ENCODE data around the gene ZNF664.

ZNF664 gene

DNA sequence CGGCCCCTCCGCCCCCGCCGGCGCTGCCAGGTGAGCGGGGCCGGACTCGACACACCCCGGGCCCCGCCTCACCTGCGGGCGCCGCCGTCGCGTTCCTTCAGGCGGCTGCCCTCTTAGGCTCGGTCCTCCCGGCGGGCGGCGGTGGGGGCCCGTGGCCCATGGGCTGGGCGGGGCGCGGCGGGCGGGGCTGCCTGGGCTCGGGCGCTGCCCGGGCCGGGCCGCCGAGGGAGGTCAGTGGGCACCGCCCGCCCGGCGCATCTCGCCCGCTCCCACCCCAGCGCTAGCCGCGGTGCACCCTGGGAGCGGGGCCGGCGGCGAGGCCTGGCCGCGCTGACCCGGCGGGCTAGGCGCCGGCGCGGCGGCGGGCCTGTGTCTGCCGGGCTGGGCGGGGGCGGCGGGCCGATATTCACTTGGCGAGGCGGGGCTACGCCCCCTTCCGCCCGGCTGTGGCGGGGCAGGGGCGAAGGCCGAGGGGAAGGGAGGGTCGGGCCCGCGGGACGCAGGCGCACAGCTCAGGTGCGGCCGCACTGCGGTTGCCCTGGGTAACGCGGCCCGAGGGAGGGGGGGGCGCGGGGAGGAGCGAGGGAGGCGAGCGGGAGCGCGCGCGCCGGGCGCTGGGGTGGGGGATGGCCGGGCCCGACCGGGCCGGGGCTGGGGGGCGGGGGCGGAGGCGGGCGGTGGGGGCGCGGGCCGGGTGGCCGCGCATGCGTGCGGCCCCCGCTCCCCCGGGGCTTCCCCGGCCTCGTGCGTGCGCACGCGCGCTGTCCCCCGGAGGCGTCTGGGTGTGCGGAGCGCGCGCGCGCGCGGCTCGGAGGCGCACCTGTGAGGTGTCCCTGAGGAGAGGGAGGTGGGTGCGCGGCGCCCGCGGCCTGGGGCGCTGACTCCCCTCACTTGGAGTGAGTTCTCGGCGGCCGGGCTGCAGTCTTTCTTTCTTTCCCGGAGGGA is at the start of gene ZNF664, which contains the start of gene CCDC92:
Gene ZNF664 (plus strand): TSS at position 759 of the 945 bp plus-strand sequence. CDS start 38,930 bp downstream, outside the sequence.
Gene CCDC92 (minus strand): TSS at position 375 of the 945 bp plus-strand sequence. CDS start 28,526 bp downstream, outside the sequence.
- DNase-seq, result peak; percentile 96

DNA sequence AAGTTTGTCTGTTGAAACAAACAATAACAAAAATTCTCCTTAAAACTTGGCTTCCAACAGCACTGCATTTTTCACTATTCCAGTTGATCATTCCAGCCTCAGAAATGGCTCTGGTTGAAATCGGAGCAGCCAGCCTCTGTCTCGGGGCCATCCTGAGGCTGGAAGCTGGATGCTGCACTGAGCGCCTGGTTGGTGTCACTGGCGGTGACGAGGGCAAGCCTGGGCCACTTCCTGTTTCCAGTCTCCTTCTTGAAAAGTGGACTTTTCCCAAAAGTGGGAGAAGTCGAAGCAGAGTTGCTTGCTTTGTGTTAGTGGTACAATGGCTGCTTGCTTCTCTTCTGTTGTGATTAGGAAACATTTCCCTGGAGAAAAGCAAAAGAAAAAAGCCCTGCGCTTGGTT is 49.1 kb upstream of the ZNF664 start:
- DNase-seq, result no peak

DNA sequence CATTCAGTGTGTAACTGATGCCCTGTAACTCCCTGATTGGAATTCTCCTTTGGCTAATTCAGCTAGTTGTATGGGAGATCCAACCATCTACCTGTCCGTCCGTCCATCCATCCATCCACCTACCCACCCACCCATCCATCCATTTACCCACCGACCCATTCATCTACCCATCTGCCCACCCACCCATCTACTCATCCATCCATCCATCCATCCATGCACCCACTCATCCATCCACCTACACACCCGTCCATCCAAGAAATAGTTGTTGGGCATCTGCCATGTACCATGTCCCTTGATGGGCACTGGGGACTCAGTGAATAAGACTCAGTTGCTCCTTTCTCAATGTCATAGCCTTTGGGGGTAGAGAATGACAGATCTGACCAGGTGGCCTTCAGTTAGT is 48.5 kb upstream of the ZNF664 start:
- no peak for DNase-seq

- DNase-seq, result no peak
These were observed 44.6 kb upstream of the ZNF664 start for GRCh38 chr12:123928274-123928865.

GRCh38 chr12:123928897-123929296 is 44.1 kb upstream of the ZNF664 start:
- DNase-seq, result no peak

- no peak for DNase-seq
These were observed 43.0 kb upstream of the ZNF664 start for GRCh38 chr12:123929946-123930583.

DNA sequence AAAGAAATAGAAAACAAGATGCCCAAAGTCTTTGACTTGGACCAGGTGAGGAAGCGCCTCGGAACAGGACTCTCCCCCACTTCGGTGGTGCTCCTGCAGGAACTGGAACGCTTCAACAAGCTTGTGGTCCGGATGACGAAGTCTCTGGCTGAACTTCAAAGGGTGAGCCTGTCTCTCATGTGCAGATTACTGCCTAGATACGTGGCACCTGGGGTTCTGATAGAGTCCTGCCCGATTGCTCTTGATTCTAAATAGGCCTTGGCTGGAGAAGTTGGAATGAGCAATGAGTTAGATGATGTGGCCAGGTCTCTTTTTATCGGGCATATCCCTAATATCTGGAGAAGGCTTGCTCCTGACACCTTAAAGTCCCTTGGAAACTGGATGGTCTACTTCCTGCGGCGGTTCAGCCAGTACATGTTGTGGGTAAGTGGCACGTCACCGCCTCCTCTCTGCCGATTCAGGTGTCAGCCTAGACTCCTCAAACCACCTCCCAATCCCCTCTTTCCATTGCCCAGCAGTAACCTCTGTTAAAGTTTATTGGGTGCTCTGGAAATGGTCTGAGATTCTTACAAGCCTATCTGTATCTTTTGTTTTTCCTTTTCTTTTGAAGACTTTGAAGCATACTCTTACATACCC is 41.2 kb upstream of the ZNF664 start:
- peak; percentile 29 for DNase-seq

- no peak for DNase-seq
These were observed 39.8 kb upstream of the ZNF664 start for GRCh38 chr12:123933214-123933613.

- DNase-seq, result no peak
These were observed 38.9 kb upstream of the ZNF664 start for GRCh38 chr12:123934016-123934620.

- DNase-seq, result no peak
These were observed 38.2 kb upstream of the ZNF664 start for GRCh38 chr12:123934829-123935228.

- DNase-seq, result no peak
These were observed 37.1 kb upstream of the ZNF664 start for GRCh38 chr12:123935956-123936355.

GRCh38 chr12:123936471-123936870 is 36.5 kb upstream of the ZNF664 start:
- no peak for DNase-seq

DNA sequence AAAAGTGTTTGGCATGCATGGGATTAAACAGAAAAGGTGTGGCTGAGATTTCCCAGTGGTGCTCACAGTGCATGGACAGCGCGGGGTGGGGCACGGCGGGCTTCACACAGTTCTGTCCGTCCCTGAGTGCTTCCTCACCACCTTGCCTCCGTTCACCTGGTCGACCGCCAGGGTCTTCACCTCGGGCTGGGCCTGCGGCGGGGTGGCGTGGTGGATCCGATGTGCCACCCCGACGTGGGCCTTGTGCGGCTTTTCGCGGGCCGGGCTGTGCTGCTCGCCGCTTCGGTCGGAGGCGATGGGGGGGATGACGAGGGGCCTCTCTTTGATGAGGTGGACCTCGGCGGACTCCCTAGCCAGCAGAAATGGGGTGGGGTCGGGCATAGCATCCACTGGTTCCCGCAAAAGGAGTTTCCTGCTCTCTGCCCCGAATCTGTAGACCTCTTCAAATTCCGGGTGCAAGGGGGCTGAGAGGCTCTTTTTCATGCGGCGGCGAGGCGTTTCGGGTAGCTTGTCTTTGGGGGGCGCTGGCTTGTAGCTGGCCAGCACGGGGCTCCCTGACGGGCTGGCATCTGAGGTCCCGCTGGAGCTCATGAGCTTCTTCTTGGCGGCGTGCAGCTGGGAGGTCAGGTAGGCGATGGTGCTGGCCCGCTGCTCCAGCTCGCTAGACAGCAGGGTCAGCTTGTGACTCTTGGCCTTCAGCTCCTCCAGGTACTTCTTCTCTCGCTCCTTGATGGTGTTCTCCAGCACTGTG is 35.9 kb upstream of the ZNF664 start:
- no peak for DNase-seq

DNA sequence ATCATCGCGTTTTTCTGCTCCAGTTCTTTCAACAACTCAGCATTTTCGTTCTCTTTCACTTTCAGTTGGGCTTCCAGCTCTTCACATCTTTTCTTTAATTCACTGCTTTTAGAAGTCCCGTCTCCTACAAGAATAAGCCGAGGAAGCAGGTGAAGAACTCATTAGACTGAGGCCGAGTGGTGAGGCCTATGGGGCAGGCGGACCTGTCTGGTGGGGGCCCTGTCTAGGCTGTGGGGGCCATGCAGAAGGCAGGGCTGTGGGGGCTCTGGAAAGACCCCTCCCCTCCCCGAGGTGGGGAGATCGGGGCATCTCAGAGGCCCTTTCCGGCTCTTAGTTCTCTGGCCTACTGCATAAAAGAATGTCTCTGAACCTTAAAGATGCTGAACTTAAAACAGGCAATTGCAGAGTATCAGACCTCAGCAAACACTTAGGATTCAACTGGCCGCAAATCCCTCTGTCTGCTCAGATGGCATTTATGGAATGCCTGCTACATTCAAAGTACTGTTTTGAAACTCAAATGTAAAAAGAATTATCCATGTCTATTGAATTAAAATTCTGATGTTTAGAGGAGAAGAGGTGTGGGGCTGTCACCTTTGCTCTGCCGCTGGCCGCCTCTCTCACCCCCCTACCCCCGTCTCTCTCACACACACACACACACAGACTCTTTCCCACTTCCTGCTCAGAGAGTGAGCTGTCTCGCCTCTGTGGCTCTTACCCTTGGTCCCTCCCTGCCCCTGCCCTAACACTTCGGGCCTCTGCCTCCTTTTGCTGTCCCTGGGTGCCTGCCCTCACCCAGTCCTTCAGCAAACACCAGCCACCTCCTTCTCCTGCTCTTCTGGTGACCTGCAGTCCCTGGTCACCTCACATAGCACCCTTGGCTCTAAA is 35.1 kb upstream of the ZNF664 start:
- DNase-seq, result peak; percentile 35

GRCh38 chr12:123938679-123939480 is 34.1 kb upstream of the ZNF664 start:
- DNase-seq, result no peak

GRCh38 chr12:123939716-123940626 is 33.0 kb upstream of the ZNF664 start:
- no peak for DNase-seq

GRCh38 chr12:123940627-123940966 is 32.4 kb upstream of the ZNF664 start:
- DNase-seq, result no peak

- no peak for DNase-seq
These were observed 32.0 kb upstream of the ZNF664 start for GRCh38 chr12:123941000-123941399.
